HepG2 (cell line): ENCODE measurements around the gene PRR22. TPM values are rescaled to one million over a fixed set of nuclear protein-coding genes. Genes with fewer than 3 reads are reported as not detected.

ENCODE experiments used
- ATAC-seq: fragments of 200-7000 bp; cut with Tn5 transposase; 3 replicates; pipeline ENCODE4 v1.9.1; 2020; ENCODE audit warnings: mild to moderate bottlenecking, moderate library complexity
- BruUV-seq: library from RNA; stranded (reverse); fragments of 400-500 nt; replicated peaks from 2 replicates; lab custom pipeline; 2021; lab: Mats Ljungman, UMichigan
- CTCF ChIA-PET: fragments of 300-600 bp; formaldehyde crosslinking; extraction: SDS; loops from one replicate; lab custom pipeline; 2021; ENCODE audit warnings: low total read pairs, inconsistent platforms, low intra/inter-chr PET ratio; lab: Yijun Ruan, JAX
- POLR2A ChIA-PET: fragments of 350-600 bp; sonication (Branson Sonifier 250); formaldehyde crosslinking; loops from one replicate; lab custom pipeline; 2020; ENCODE audit warnings: antibody characterized with exemption, inconsistent platforms; lab: Yijun Ruan, JAX
- DNase-seq: peaks from one replicate; pipeline ENCODE4 v3.0.0-alpha.2; 2015; ENCODE audit warnings: low spot score
- FAIRE-seq: peaks from 3 replicates; lab custom pipeline; 2011; peaks lifted over from hg19 to GRCh38; lab: Jason Lieb, UNC
- H2AFZ ChIP-seq: one replicate; pipeline ENCODE4 v1.6.1; 2011; ENCODE audit warnings: low read length, inconsistent platforms
- H3K27ac ChIP-seq: fragments of 300-600 bp; 3 replicates; pipeline ENCODE4 v1.8.0; 2011; ENCODE audit warnings: mixed run types, mild to moderate bottlenecking, mixed read lengths, low read length, inconsistent platforms; ENCODE audit not compliant: insufficient read depth; ENCODE audit errors: extremely low read length
- H3K27me3 ChIP-seq, 2 experiments: fragments of 200-600 bp in 1 of 2; 2 replicates in 1 of 2; 3 replicates in 1 of 2; pipeline versions ENCODE4 v1.6.0 to v1.8.0; 2011; ENCODE audit warnings: low read length in 2 of 2, mild to moderate bottlenecking in 2 of 2, moderate library complexity in 2 of 2, inconsistent platforms in 1 of 2; ENCODE audit not compliant: insufficient read depth in 2 of 2, control insufficient read depth in 1 of 2
- H3K36me3 ChIP-seq, 2 experiments: fragments of 200-600 bp in 1 of 2; replicated peaks in 1 of 2; 2 replicates in 1 of 2; 3 replicates in 1 of 2; pipeline versions ENCODE4 v1.5.1 to v1.8.0; 2011; ENCODE audit warnings: low read length in 2 of 2, inconsistent platforms in 1 of 2; ENCODE audit not compliant: insufficient read depth in 2 of 2, control insufficient read depth in 1 of 2
- H3K4me1 ChIP-seq: 2 replicates; pipeline ENCODE4 v1.5.1; 2012; ENCODE audit warnings: low read length, inconsistent platforms; ENCODE audit not compliant: insufficient read depth
- H3K4me2 ChIP-seq: 2 replicates; pipeline ENCODE4 v1.6.0; 2011; ENCODE audit warnings: low read depth, low read length, inconsistent platforms
- H3K4me3 ChIP-seq, 3 experiments: fragments of 200-600 bp in 1 of 3; sonication (generic), shearing (Covaris generic) in 1 of 3; replicated peaks in 1 of 3; 2 replicates each; pipeline ENCODE4 v1.5.1; 2011 to 2016; ENCODE audit warnings: low read length in 3 of 3, inconsistent platforms in 2 of 3, low read depth in 2 of 3, mild to moderate bottlenecking in 2 of 3, control low read depth in 1 of 3, mixed read lengths in 1 of 3; ENCODE audit not compliant: insufficient read depth in 1 of 3
- H3K79me2 ChIP-seq: one replicate; pipeline ENCODE4 v1.6.1; 2011; ENCODE audit warnings: low read length, inconsistent platforms; ENCODE audit not compliant: insufficient read depth
- H3K9ac ChIP-seq: 2 replicates; pipeline ENCODE4 v1.6.0; 2011; ENCODE audit warnings: mild to moderate bottlenecking, low read depth, low read length, inconsistent platforms; ENCODE audit not compliant: insufficient read depth
- H3K9me3 ChIP-seq: 2 replicates; pipeline ENCODE4 v1.5.1; 2012; ENCODE audit warnings: mild to moderate bottlenecking, low read length
- H4K20me1 ChIP-seq: 2 replicates; pipeline ENCODE4 v1.6.0; 2011; ENCODE audit warnings: inconsistent platforms, mild to moderate bottlenecking, low read length, moderate library complexity; ENCODE audit not compliant: insufficient read depth
- MIER2 ChIP-seq: IDR thresholded peaks from 2 replicates; pipeline ENCODE4 v1.6.1; 2016; ENCODE audit warnings: missing biosample characterization, missing genetic modification reagents
- MTA3 ChIP-seq: sonication (generic); formaldehyde crosslinking; IDR thresholded peaks from 2 replicates; pipeline ENCODE4 v1.4.0; 2020; ENCODE audit warnings: missing genetic modification reagents
- SMARCE1 ChIP-seq: fragments of 450-650 bp; IDR thresholded peaks from 2 replicates; pipeline ENCODE4 v1.6.1; 2017; ENCODE audit warnings: borderline replicate concordance
- TBP ChIP-seq: sonication (generic); formaldehyde crosslinking; IDR thresholded peaks from 2 replicates; pipeline ENCODE4 v1.5.0; 2020; ENCODE audit warnings: missing genetic modification reagents
- ZFP90 ChIP-seq: sonication (generic); formaldehyde crosslinking; IDR thresholded peaks from 2 replicates; pipeline ENCODE4 v1.8.0; 2022; ENCODE audit warnings: missing genetic modification reagents, mild to moderate bottlenecking, inconsistent platforms, borderline replicate concordance
- WGBS: methylation state at CpG from one replicate; pipeline ENCODE4 v1.1.6; 2017; ENCODE audit warnings: low lambda C conversion rate; 5-methylcytosine and 5-hydroxymethylcytosine counted together
- in situ Hi-C: cut with HindIII; loops from 2 replicates; pipeline ENCODE4 v1.10.0; 2017; ENCODE audit warnings: low pct_unique_long_range_greater_than_20kb; ENCODE audit not compliant: extremely low pct_ligation_motif_present
- intact Hi-C: fragments of 100-400 bp; cut with micrococcal nuclease; formaldehyde crosslinking; loops from one replicate; pipeline ENCODE4 v1.10.0; 2022; ENCODE audit not compliant: unreplicated experiment
- polyA plus RNA-seq, 8 experiments: library from polyadenylated mRNA; depleted of rRNA in 3 of 8; stranded (reverse) in 7 of 8; unstranded in 1 of 8; fragments of >200 nt; fragmentation: Illumina TruSeq in 4 of 8; extraction: Trizol in 4 of 8; gene quantifications; 2 replicates each; pipeline versions ENCODE4 v1.2.1 to v1.2.3, GENCODE V29; 2011 to 2016; ENCODE audit warnings: low read depth in 4 of 8, missing spikeins in 1 of 8, mixed read lengths in 1 of 8; ENCODE audit not compliant: insufficient read depth in 1 of 8
- total RNA-seq, 5 experiments: library from RNA; depleted of rRNA; stranded (reverse); fragments of >200 nt; fragmentation: Illumina TruSeq; extraction: Trizol; gene quantifications; 2 replicates each; pipeline ENCODE4 v1.2.3, GENCODE V29; 2016; ENCODE audit warnings: low read depth in 1 of 5
- TF ChIP-seq, protein P1 (sequence below): sonication (generic); formaldehyde crosslinking; conservative IDR thresholded peaks from 2 replicates; pipeline ENCODE4 v1.4.0; 2020; ENCODE audit warnings: mild to moderate bottlenecking, missing genetic modification reagents, moderate library complexity
- TF ChIP-seq, protein P2 (sequence below): IDR thresholded peaks from 2 replicates; pipeline ENCODE4 v1.6.1; 2016; ENCODE audit warnings: low read depth

PRR22 gene
- total and polyA plus RNA-seq, 2 of the 13 experiments (the other 11 are each of a cell fraction or from before 2014, with no cell fraction given): 0.84 to 2.3 TPM

DNA sequence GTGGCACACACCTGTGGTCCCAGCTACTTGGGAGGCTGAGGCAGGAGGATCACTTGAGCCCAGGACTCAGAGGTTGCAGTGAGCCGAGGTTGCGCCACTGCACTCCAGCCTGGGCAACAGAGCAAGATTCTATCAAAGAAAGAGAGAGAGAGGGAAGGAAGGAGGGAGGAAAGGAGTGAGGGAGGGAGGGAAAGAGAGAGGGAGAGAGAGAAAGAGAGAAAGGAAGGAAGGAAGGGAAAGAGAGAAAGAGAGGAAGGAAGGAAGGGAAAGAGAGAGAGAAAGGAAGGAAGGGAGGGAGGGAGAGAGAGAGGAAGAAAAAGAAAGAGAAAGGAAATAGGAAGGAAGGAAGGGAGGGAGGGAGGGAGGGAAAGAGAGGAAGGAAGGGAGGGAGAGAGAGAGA is 32.7 kb upstream of the PRR22 start:
- ATAC-seq: no peak
- H2AFZ ChIP-seq: no peak overlapping the region
- H3K27ac ChIP-seq: no peak overlapping the region
- no peak overlapping the region for H3K9ac ChIP-seq
- H3K9me3 ChIP-seq: no peaks in the 10 kb centered on the region
- H3K36me3 ChIP-seq: no peaks in the 10 kb centered on the region
- H3K4me2 ChIP-seq: no peak overlapping the region
- no peak for DNase-seq
- TF ChIP-seq SMARCE1: no peak
- TF ChIP-seq ZFP90 (CRISPR knock-in tag): no peak
- TF ChIP-seq MIER2 (CRISPR knock-in tag): no peak
- TF ChIP-seq MTA3 (CRISPR knock-in tag): no peak
- no peak for TF ChIP-seq TBP (CRISPR knock-in tag)
- TF ChIP-seq, protein P1, sequence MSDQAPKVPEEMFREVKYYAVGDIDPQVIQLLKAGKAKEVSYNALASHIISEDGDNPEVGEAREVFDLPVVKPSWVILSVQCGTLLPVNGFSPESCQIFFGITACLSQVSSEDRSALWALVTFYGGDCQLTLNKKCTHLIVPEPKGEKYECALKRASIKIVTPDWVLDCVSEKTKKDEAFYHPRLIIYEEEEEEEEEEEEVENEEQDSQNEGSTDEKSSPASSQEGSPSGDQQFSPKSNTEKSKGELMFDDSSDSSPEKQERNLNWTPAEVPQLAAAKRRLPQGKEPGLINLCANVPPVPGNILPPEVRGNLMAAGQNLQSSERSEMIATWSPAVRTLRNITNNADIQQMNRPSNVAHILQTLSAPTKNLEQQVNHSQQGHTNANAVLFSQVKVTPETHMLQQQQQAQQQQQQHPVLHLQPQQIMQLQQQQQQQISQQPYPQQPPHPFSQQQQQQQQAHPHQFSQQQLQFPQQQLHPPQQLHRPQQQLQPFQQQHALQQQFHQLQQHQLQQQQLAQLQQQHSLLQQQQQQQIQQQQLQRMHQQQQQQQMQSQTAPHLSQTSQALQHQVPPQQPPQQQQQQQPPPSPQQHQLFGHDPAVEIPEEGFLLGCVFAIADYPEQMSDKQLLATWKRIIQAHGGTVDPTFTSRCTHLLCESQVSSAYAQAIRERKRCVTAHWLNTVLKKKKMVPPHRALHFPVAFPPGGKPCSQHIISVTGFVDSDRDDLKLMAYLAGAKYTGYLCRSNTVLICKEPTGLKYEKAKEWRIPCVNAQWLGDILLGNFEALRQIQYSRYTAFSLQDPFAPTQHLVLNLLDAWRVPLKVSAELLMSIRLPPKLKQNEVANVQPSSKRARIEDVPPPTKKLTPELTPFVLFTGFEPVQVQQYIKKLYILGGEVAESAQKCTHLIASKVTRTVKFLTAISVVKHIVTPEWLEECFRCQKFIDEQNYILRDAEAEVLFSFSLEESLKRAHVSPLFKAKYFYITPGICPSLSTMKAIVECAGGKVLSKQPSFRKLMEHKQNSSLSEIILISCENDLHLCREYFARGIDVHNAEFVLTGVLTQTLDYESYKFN (CRISPR knock-in tag): no peak
- TF ChIP-seq, protein P2, sequence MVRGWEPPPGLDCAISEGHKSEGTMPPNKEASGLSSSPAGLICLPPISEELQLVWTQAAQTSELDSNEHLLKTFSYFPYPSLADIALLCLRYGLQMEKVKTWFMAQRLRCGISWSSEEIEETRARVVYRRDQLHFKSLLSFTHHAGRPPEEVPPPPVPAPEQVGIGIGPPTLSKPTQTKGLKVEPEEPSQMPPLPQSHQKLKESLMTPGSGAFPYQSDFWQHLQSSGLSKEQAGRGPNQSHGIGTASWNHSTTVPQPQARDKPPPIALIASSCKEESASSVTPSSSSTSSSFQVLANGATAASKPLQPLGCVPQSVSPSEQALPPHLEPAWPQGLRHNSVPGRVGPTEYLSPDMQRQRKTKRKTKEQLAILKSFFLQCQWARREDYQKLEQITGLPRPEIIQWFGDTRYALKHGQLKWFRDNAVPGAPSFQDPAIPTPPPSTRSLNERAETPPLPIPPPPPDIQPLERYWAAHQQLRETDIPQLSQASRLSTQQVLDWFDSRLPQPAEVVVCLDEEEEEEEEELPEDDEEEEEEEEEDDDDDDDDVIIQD (CRISPR knock-in tag): no peak
- intact Hi-C loops (no loop called here), in situ Hi-C loops (no loop called here)
- POLR2A ChIA-PET: interaction anchor here (1.1 kb wide), 1 partner anchor 10 kb away, joined by 3 read pairs; no protein-coding TSS in a partner anchor
- H3K4me3 ChIP-seq: no peak overlapping the region
- CTCF ChIA-PET: no interaction called here
- no peaks in the 10 kb centered on the region for H3K79me2 ChIP-seq
- H3K4me1 ChIP-seq: peaks cover 7% of the 10 kb centered on the region
- no peaks in the 10 kb centered on the region for H3K27me3 ChIP-seq
- 95% methylated on average over 2 of the region's 2 CpGs for WGBS
- FAIRE-seq: no peak
- no TSS peak for BruUV-seq
- peaks cover 2% of the 10 kb centered on the region; the same call in 1 of the 2 replicates for H4K20me1 ChIP-seq
